Astrocyte (in vitro differentiated cells and primary cell): Measurements from ENCODE around the gene PANX2. TPM values are rescaled to one million over a fixed set of nuclear protein-coding genes. Genes with fewer than 3 reads are reported as not detected.

ENCODE experiments used
- DNase-seq: peaks from one replicate; pipeline ENCODE4 v3.0.0-alpha.2; 2010; ENCODE audit warnings: low read depth
- FAIRE-seq: peaks from 2 replicates; lab custom pipeline; 2011; peaks lifted over from hg19 to GRCh38; lab: Jason Lieb, UNC
- H2AFZ ChIP-seq: 2 replicates; pipeline ENCODE4 v1.6.0; 2012; ENCODE audit warnings: low read depth, low read length, inconsistent platforms
- H3K27ac ChIP-seq: 2 replicates; pipeline ENCODE4 v1.5.1; 2011; ENCODE audit warnings: low read depth, low read length, inconsistent platforms
- H3K27me3 ChIP-seq: 2 replicates; pipeline ENCODE4 v1.6.0; 2011; ENCODE audit warnings: low read length, inconsistent platforms; ENCODE audit not compliant: insufficient read depth
- H3K36me3 ChIP-seq: 2 replicates; pipeline ENCODE4 v1.5.1; 2011; ENCODE audit warnings: low read length, inconsistent platforms; ENCODE audit not compliant: insufficient read depth
- H3K4me1 ChIP-seq: 2 replicates; pipeline ENCODE4 v1.5.1; 2011; ENCODE audit warnings: low read length, inconsistent platforms; ENCODE audit not compliant: insufficient read depth
- H3K4me2 ChIP-seq: 2 replicates; pipeline ENCODE4 v1.6.0; 2012; ENCODE audit warnings: low read length, inconsistent platforms
- H3K4me3 ChIP-seq: 2 replicates; pipeline ENCODE4 v1.5.1; 2011; ENCODE audit warnings: low read depth, mild to moderate bottlenecking, low read length, inconsistent platforms; ENCODE audit not compliant: insufficient read depth
- H3K79me2 ChIP-seq: 2 replicates; pipeline ENCODE4 v1.6.0; 2012; ENCODE audit warnings: mild to moderate bottlenecking, low read length, inconsistent platforms; ENCODE audit not compliant: insufficient read depth
- H3K9ac ChIP-seq: 2 replicates; pipeline ENCODE4 v1.6.0; 2012; ENCODE audit warnings: mild to moderate bottlenecking, low read length, inconsistent platforms
- H3K9me3 ChIP-seq: 2 replicates; pipeline ENCODE4 v1.5.1; 2012; ENCODE audit warnings: low read depth, mild to moderate bottlenecking, low read length, inconsistent platforms; ENCODE audit not compliant: insufficient read depth
- H4K20me1 ChIP-seq: 2 replicates; pipeline ENCODE4 v1.6.0; 2012; ENCODE audit warnings: low read length, inconsistent platforms; ENCODE audit not compliant: insufficient read depth
- H3K27ac Mint-ChIP-seq: one replicate; pipeline ENCODE4 v1.8.0; 2021; ENCODE audit warnings: mild to moderate bottlenecking, mixed read lengths; ENCODE audit not compliant: unreplicated experiment
- H3K27me3 Mint-ChIP-seq: one replicate; pipeline ENCODE4 v1.8.0; 2021; ENCODE audit warnings: low read depth, mixed read lengths; ENCODE audit not compliant: unreplicated experiment
- H3K36me3 Mint-ChIP-seq: one replicate; pipeline ENCODE4 v1.8.0; 2021; ENCODE audit warnings: low read depth, mixed read lengths; ENCODE audit not compliant: unreplicated experiment
- H3K4me1 Mint-ChIP-seq: one replicate; pipeline ENCODE4 v1.8.0; 2021; ENCODE audit warnings: low read depth, mixed read lengths; ENCODE audit not compliant: unreplicated experiment
- H3K4me3 Mint-ChIP-seq: one replicate; pipeline ENCODE4 v1.8.0; 2021; ENCODE audit warnings: mild to moderate bottlenecking, moderate library complexity, mixed read lengths; ENCODE audit not compliant: unreplicated experiment
- H3K9me3 Mint-ChIP-seq: one replicate; pipeline ENCODE4 v1.8.0; 2021; ENCODE audit warnings: mild to moderate bottlenecking, mixed read lengths; ENCODE audit not compliant: unreplicated experiment
- EZH2 ChIP-seq: IDR thresholded peaks from 2 replicates; pipeline ENCODE4 v1.6.1; 2012; ENCODE audit warnings: mild to moderate bottlenecking, low read length, inconsistent platforms; ENCODE audit not compliant: insufficient read depth
- total RNA-seq: library from RNA; stranded (reverse); gene quantifications from 2 replicates; pipeline ENCODE4 v1.2.1, GENCODE V29; 2021
- TF ChIP-seq, protein P1 (sequence below): IDR thresholded peaks from 2 replicates; pipeline ENCODE4 v1.5.1; 2011; ENCODE audit warnings: low read depth, mild to moderate bottlenecking, inconsistent platforms, low read length, moderate library complexity; ENCODE audit not compliant: insufficient read depth

The PANX2 gene
- total RNA-seq, 1 donor from 2014 or later: 2.3 TPM

GRCh38 chr22:50151571-50152537 lies 18.7 kb upstream of the PANX2 start:
- Histone ChIP-seq H3K4me1 (peaks cover 8% of the 10 kb centered on the region), H3K36me3 (no peaks in the 10 kb centered on the region), H3K27me3 (no peaks in the 10 kb centered on the region), H3K9me3 (no peaks in the 10 kb centered on the region), H3K79me2 (no peaks in the 10 kb centered on the region), H3K27ac (no peak overlapping the region), H4K20me1 (peaks cover 2% of the 10 kb centered on the region), H3K4me2 (no peak overlapping the region), H3K4me3 (no peak overlapping the region), H3K9ac (no peak overlapping the region), H2AFZ (no peak overlapping the region)
- peaks cover 21% of the 10 kb centered on the region for H3K27me3 Mint-ChIP-seq
- H3K9me3 Mint-ChIP-seq: no peaks in the 10 kb centered on the region
- H3K4me1 Mint-ChIP-seq: peaks cover 7% of the 10 kb centered on the region
- TF ChIP-seq, protein P1, sequence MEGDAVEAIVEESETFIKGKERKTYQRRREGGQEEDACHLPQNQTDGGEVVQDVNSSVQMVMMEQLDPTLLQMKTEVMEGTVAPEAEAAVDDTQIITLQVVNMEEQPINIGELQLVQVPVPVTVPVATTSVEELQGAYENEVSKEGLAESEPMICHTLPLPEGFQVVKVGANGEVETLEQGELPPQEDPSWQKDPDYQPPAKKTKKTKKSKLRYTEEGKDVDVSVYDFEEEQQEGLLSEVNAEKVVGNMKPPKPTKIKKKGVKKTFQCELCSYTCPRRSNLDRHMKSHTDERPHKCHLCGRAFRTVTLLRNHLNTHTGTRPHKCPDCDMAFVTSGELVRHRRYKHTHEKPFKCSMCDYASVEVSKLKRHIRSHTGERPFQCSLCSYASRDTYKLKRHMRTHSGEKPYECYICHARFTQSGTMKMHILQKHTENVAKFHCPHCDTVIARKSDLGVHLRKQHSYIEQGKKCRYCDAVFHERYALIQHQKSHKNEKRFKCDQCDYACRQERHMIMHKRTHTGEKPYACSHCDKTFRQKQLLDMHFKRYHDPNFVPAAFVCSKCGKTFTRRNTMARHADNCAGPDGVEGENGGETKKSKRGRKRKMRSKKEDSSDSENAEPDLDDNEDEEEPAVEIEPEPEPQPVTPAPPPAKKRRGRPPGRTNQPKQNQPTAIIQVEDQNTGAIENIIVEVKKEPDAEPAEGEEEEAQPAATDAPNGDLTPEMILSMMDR: no peak
- no peak for TF ChIP-seq EZH2
- FAIRE-seq (no peak), DNase-seq (no peak)
- H3K4me3 Mint-ChIP-seq: no peak overlapping the region
- H3K36me3 Mint-ChIP-seq: no peaks in the 10 kb centered on the region
- H3K27ac Mint-ChIP-seq: no peak overlapping the region

DNA sequence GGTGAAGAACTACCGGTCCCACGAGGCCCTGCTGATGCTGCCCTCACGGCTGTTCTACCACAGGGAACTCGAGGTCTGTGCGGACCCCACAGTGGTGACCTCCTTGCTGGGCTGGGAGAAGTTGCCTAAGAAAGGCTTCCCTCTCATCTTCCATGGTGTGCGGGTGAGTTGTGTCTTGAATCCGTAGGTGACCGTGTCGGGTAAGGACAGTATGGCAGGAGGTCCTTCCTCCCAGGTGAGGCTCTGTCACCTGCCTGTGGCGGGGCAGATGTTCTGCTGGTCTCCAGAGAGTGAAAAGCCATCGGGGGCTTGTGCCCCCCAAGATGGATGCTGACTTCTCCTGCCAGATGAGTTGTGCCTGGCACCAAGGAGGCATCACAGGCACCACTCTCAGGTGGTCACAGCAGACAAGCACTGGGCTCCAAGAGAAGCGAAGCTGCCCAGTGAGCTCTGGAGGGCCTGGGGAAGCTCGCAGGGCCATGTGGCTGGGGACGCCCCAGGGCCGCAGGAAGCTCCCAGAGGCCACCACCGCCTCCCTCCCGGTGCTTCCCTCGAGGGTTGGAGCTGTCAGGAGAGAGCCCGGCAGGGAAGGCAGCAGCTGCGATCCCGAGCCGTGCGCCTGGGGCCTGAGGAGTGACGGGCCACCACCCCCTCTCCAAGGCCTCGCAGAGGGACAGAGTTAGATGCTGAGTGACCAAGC lies 17.3 kb upstream of the PANX2 start:
- Histone ChIP-seq H3K9ac (no peak overlapping the region), H3K4me2 (no peak overlapping the region), H3K36me3 (no peaks in the 10 kb centered on the region), H3K4me1 (peaks cover 8% of the 10 kb centered on the region), H3K9me3 (no peaks in the 10 kb centered on the region), H3K27me3 (no peaks in the 10 kb centered on the region), H3K79me2 (no peaks in the 10 kb centered on the region), H3K27ac (no peak overlapping the region), H3K4me3 (no peak overlapping the region), H2AFZ (no peak overlapping the region), H4K20me1 (peaks cover 2% of the 10 kb centered on the region)
- Mint-ChIP-seq H3K9me3 (no peaks in the 10 kb centered on the region), H3K4me1 (peaks cover 7% of the 10 kb centered on the region), H3K27ac (no peak overlapping the region), H3K36me3 (no peaks in the 10 kb centered on the region), H3K4me3 (no peak overlapping the region), H3K27me3 (peaks cover 32% of the 10 kb centered on the region)
- TF ChIP-seq, protein P1: no peak
- no peak for TF ChIP-seq EZH2
- no peak for FAIRE-seq
- DNase-seq: no peak
